ENCODE measurements around the gene FAM50B.

DNA sequence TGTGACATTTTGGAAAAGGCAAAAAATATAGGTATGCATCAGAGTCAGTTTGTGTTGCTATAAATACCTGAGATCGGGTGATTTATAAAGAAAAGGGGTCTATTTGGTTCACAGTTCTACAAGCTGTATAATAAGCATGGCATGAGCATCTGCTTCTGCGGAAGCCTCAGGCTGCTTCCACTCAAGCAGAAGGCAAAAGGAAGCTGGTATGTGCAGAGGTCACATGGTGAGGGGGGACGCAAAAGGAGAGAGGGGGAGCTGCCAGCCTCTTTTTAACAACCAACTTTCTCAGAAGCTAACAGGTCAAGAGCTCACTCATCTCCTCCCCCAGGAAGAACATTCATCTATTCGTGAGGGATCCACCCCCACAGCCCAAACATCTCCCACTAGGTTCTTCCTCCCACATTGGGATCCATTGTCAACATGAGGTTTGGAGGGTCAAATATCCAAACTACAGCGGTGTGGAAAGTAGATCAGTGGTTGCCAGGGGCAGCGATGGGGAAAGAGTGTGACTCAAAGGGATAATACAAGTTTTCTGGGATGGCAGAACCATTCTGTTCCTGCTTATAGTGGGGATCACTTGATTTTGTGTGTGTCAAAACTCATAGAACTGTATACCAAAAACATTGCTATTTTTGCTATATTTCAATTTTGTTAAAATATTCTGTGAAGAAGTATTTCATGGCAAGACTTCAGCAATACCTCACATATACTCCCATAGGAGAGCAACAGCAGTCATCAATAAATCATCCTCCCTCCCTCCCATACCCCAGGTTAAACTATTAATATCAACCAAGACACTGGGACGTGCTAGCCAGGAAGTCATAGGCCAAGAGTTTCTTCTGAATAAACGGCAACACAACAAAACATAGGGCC lies 9.9 kb upstream of the FAM50B start:
- TF ChIP-seq, protein P1, sequence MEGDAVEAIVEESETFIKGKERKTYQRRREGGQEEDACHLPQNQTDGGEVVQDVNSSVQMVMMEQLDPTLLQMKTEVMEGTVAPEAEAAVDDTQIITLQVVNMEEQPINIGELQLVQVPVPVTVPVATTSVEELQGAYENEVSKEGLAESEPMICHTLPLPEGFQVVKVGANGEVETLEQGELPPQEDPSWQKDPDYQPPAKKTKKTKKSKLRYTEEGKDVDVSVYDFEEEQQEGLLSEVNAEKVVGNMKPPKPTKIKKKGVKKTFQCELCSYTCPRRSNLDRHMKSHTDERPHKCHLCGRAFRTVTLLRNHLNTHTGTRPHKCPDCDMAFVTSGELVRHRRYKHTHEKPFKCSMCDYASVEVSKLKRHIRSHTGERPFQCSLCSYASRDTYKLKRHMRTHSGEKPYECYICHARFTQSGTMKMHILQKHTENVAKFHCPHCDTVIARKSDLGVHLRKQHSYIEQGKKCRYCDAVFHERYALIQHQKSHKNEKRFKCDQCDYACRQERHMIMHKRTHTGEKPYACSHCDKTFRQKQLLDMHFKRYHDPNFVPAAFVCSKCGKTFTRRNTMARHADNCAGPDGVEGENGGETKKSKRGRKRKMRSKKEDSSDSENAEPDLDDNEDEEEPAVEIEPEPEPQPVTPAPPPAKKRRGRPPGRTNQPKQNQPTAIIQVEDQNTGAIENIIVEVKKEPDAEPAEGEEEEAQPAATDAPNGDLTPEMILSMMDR (IDR thresholded peaks at IDR 0.05; ENCODE audit: poor library complexity, severe bottlenecking): no peak
- TF ChIP-seq POLR2AphosphoS5 (IDR thresholded peaks at IDR 0.05) (no peak), SMC3 (conservative IDR thresholded peaks at IDR 0.05; ENCODE audit: poor library complexity) (no peak)
- TF ChIP-seq, protein P2, sequence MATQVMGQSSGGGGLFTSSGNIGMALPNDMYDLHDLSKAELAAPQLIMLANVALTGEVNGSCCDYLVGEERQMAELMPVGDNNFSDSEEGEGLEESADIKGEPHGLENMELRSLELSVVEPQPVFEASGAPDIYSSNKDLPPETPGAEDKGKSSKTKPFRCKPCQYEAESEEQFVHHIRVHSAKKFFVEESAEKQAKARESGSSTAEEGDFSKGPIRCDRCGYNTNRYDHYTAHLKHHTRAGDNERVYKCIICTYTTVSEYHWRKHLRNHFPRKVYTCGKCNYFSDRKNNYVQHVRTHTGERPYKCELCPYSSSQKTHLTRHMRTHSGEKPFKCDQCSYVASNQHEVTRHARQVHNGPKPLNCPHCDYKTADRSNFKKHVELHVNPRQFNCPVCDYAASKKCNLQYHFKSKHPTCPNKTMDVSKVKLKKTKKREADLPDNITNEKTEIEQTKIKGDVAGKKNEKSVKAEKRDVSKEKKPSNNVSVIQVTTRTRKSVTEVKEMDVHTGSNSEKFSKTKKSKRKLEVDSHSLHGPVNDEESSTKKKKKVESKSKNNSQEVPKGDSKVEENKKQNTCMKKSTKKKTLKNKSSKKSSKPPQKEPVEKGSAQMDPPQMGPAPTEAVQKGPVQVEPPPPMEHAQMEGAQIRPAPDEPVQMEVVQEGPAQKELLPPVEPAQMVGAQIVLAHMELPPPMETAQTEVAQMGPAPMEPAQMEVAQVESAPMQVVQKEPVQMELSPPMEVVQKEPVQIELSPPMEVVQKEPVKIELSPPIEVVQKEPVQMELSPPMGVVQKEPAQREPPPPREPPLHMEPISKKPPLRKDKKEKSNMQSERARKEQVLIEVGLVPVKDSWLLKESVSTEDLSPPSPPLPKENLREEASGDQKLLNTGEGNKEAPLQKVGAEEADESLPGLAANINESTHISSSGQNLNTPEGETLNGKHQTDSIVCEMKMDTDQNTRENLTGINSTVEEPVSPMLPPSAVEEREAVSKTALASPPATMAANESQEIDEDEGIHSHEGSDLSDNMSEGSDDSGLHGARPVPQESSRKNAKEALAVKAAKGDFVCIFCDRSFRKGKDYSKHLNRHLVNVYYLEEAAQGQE (IDR thresholded peaks at IDR 0.05; ENCODE audit: borderline replicate concordance): no peak
